Measurements from ENCODE around the gene REEP1.
"Not testable (repeated sequence)": the region's sequence is repeated elsewhere in the genome, so short reads cannot be mapped to it uniquely, and the experiment has no call there.

The REEP1 gene

DNA sequence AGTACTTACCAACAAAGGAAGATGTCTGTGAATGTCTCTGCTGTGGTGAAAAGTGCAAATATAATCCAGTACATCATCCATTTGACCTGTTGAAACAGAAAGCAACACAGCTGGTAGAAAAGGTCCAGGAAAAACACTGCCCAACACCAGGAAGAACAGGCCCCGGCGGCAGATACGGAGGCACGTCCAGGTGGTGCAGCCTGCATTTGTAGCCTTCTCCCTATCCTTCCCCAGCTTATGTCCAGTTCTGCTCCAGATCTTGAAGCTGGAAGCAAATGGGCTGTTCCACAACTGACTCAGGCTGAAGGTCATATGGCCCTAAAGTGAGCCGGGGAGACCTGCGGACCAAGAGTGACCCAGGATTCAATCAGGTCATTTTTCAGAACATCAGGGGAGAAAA, 73.5 kb downstream of the REEP1 start:
- no peaks in the 10 kb centered on the region for H3K9me3 Mint-ChIP-seq
- peaks cover 17% of the 10 kb centered on the region for H3K27me3 Mint-ChIP-seq
- no peak overlapping the region for H3K27ac Mint-ChIP-seq
- H3K4me3 Mint-ChIP-seq, result no peak overlapping the region
- H3K4me1 Mint-ChIP-seq (ENCODE audit: low read depth), result no peaks in the 10 kb centered on the region
- H3K36me3 Mint-ChIP-seq (ENCODE audit: low read depth), result no peaks in the 10 kb centered on the region

- H3K4me1 Mint-ChIP-seq (ENCODE audit: low read depth), result no peaks in the 10 kb centered on the region
- no peak overlapping the region for H3K4me3 Mint-ChIP-seq
- peaks cover 14% of the 10 kb centered on the region for H3K27me3 Mint-ChIP-seq
- H3K36me3 Mint-ChIP-seq (ENCODE audit: low read depth), result no peaks in the 10 kb centered on the region
- H3K9me3 Mint-ChIP-seq, result no peaks in the 10 kb centered on the region
- no peak overlapping the region for H3K27ac Mint-ChIP-seq
These were observed 76.4 kb downstream of the REEP1 start for GRCh38 chr2:86260978-86261377.

- H3K27ac Mint-ChIP-seq, result no peak overlapping the region
- no peaks in the 10 kb centered on the region for H3K36me3 Mint-ChIP-seq (ENCODE audit: low read depth)
- H3K4me3 Mint-ChIP-seq, result no peak overlapping the region
- H3K4me1 Mint-ChIP-seq (ENCODE audit: low read depth), result no peaks in the 10 kb centered on the region
- H3K27me3 Mint-ChIP-seq, result peaks cover 6% of the 10 kb centered on the region
- H3K9me3 Mint-ChIP-seq, result no peaks in the 10 kb centered on the region
These were observed 79.3 kb downstream of the REEP1 start for GRCh38 chr2:86258106-86258505.

DNA sequence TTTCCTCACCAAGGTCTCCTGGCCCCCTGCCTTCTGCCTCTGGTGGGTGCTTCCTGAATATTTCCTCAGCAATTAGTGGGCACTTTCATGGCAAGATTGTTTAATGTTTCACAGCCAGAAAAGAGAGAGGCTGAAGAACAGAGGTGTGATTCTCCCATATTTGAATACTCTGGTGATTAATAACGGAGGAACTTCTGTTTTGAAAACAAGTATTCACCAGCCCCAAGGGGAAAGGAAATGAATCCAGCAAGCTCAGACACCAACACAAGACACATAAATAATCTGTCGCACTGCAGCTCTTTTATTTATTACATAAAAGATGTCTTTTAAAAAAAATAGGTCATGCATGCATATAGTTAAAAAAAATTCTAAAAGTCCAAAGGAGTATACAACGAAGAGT, 80.4 kb downstream of the REEP1 start:
- peaks cover 9% of the 10 kb centered on the region for H3K27me3 Mint-ChIP-seq
- no peak overlapping the region for H3K27ac Mint-ChIP-seq
- H3K4me1 Mint-ChIP-seq (ENCODE audit: low read depth), result no peaks in the 10 kb centered on the region
- H3K4me3 Mint-ChIP-seq, result no peak overlapping the region
- no peaks in the 10 kb centered on the region for H3K9me3 Mint-ChIP-seq
- no peaks in the 10 kb centered on the region for H3K36me3 Mint-ChIP-seq (ENCODE audit: low read depth)

GRCh38 chr2:86256300-86256699, 81.1 kb downstream of the REEP1 start:
- Mint-ChIP-seq H3K9me3 (no peaks in the 10 kb centered on the region), H3K36me3 (ENCODE audit: low read depth) (no peaks in the 10 kb centered on the region), H3K4me3 (no peak overlapping the region), H3K27ac (no peak overlapping the region), H3K4me1 (ENCODE audit: low read depth) (no peaks in the 10 kb centered on the region), H3K27me3 (peaks cover 9% of the 10 kb centered on the region)

- no peak overlapping the region for H3K4me3 Mint-ChIP-seq
- no peaks in the 10 kb centered on the region for H3K9me3 Mint-ChIP-seq
- no peaks in the 10 kb centered on the region for H3K4me1 Mint-ChIP-seq (ENCODE audit: low read depth)
- H3K27me3 Mint-ChIP-seq, result peaks cover 9% of the 10 kb centered on the region
- no peak overlapping the region for H3K27ac Mint-ChIP-seq
- no peaks in the 10 kb centered on the region for H3K36me3 Mint-ChIP-seq (ENCODE audit: low read depth)
These were observed 82.6 kb downstream of the REEP1 start for GRCh38 chr2:86254576-86255538.

- H3K36me3 Mint-ChIP-seq (ENCODE audit: low read depth), result no peaks in the 10 kb centered on the region
- H3K4me1 Mint-ChIP-seq (ENCODE audit: low read depth), result no peaks in the 10 kb centered on the region
- peaks cover 9% of the 10 kb centered on the region for H3K27me3 Mint-ChIP-seq
- no peak overlapping the region for H3K27ac Mint-ChIP-seq
- H3K4me3 Mint-ChIP-seq, result no peak overlapping the region
- no peaks in the 10 kb centered on the region for H3K9me3 Mint-ChIP-seq
These were observed 84.0 kb downstream of the REEP1 start for GRCh38 chr2:86253424-86253823.

- Mint-ChIP-seq H3K4me1 (ENCODE audit: low read depth) (no peaks in the 10 kb centered on the region), H3K9me3 (no peaks in the 10 kb centered on the region), H3K4me3 (no peak overlapping the region), H3K27ac (no peak overlapping the region), H3K27me3 (peaks cover 9% of the 10 kb centered on the region), H3K36me3 (ENCODE audit: low read depth) (no peaks in the 10 kb centered on the region)
These were observed 85.6 kb downstream of the REEP1 start for GRCh38 chr2:86251840-86252266.

DNA sequence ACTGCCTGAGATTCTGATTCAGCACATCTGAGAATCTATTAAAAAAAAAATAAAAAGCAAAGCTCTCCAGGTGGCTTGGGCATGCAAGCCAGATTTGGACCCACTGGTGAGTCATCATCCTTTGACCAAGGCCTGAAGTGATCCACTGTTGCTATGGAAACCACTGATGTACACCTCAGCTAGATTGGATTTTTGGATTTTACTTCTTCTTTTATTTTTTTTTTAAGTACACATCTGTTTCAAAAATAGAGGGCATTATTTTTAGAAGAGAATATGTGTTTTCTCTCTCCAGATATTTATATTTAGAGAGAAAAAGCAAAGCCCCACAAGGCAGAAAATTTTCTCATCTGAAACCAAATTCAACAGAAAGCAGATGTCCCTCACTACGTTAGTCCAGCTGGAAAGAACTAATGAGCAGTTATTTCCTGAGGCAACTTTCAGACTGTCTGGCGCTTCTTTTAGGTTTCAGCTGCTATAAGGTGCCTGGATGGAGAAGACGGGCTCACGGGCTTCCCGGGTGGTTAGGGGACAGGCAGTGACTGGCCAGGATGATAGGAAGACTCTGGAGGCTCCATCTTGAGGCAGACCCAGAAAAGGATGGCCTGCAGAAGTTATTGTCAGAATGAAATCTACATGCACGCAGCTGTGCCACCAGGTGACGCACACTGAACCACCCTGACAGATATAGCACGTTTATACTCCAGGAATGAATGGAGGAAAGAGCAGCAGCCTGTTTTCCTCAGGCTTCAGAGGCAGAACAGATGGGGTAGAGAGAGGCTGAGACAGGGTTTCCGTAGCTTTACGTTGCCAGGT, 87.6 kb downstream of the REEP1 start:
- H3K4me3 Mint-ChIP-seq, result no peak overlapping the region
- H3K9me3 Mint-ChIP-seq, result no peaks in the 10 kb centered on the region
- no peaks in the 10 kb centered on the region for H3K36me3 Mint-ChIP-seq (ENCODE audit: low read depth)
- no peaks in the 10 kb centered on the region for H3K4me1 Mint-ChIP-seq (ENCODE audit: low read depth)
- H3K27ac Mint-ChIP-seq, result no peak overlapping the region
- H3K27me3 Mint-ChIP-seq, result peaks cover 3% of the 10 kb centered on the region

- no peaks in the 10 kb centered on the region for H3K36me3 Mint-ChIP-seq (ENCODE audit: low read depth)
- H3K4me1 Mint-ChIP-seq (ENCODE audit: low read depth), result peaks cover 2% of the 10 kb centered on the region
- H3K4me3 Mint-ChIP-seq, result no peak overlapping the region
- no peak overlapping the region for H3K27ac Mint-ChIP-seq
- H3K9me3 Mint-ChIP-seq, result no peaks in the 10 kb centered on the region
- H3K27me3 Mint-ChIP-seq, result peaks cover 3% of the 10 kb centered on the region
These were observed 88.2 kb downstream of the REEP1 start for GRCh38 chr2:86249176-86249575.

DNA sequence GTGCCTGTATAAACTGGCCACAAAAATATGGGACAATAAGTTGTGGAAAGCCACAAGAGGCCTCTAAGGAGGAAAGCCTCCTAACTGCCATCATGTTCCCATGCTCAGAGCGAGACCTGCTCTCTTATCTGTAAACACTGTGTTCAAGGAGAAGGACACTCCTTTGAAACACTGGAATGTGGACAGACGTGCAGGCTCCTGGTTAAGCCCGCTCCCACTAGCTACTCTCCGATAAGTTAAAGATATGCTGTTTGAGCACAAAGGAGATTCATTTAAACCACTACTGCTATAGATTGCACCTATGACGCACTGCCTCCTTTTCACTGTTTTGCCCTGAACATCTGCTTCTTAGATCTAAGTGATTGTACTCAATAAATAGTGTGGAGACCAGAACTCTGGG, 92.2 kb downstream of the REEP1 start:
- not testable (repeated sequence) for H3K4me3 Mint-ChIP-seq; H3K4me1 Mint-ChIP-seq (ENCODE audit: low read depth); H3K36me3 Mint-ChIP-seq (ENCODE audit: low read depth); H3K9me3 Mint-ChIP-seq; H3K27me3 Mint-ChIP-seq; H3K27ac Mint-ChIP-seq

GRCh38 chr2:86244781-86245180, 92.6 kb downstream of the REEP1 start:
- not testable (repeated sequence) for H3K36me3 Mint-ChIP-seq (ENCODE audit: low read depth); H3K27me3 Mint-ChIP-seq; H3K4me3 Mint-ChIP-seq; H3K4me1 Mint-ChIP-seq (ENCODE audit: low read depth); H3K9me3 Mint-ChIP-seq; H3K27ac Mint-ChIP-seq

DNA sequence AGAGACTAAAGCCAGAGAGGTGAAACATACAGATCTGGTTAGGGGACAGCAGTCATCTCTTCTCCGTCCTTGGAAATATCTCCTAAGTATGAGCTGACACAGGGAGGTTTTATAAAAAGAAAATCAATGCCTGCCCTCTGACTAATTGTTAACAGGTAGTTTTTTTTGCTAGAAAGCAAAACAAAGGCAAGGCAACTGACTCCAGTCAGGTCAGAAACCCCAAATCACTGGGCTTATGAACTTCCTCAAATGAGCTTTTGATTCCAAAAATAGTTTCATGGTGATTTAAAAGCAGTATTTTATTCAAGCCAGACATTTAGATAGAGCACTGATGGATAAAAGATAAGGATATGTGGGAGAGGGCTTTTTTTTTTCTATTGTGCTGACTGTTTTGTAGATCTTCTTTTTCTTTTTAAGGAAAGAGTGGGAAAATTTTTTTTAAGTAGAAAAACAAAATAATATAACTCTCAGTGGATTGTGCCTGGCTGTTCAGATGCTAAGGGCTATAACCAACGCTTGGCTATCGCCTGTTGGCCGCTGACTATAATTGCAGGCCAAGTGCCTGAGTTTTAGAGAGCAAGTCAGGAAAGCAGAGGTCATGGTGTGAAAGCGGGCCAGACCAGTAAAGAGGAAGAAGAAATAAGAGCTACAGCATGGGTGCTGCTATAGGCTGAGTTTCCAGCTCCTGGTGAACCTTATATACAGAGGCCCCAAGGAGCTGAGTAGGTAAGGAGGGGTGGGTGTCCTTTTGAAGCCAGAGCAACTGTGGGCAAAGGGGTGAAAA, 93.3 kb downstream of the REEP1 start:
- H3K4me1 Mint-ChIP-seq (ENCODE audit: low read depth), result peaks cover 14% of the 10 kb centered on the region
- no peak overlapping the region for H3K27ac Mint-ChIP-seq
- H3K4me3 Mint-ChIP-seq, result no peak overlapping the region
- H3K9me3 Mint-ChIP-seq, result no peaks in the 10 kb centered on the region
- H3K27me3 Mint-ChIP-seq, result no peaks in the 10 kb centered on the region
- H3K36me3 Mint-ChIP-seq (ENCODE audit: low read depth), result no peaks in the 10 kb centered on the region

- Mint-ChIP-seq H3K36me3 (ENCODE audit: low read depth) (no peaks in the 10 kb centered on the region), H3K27me3 (no peaks in the 10 kb centered on the region), H3K9me3 (no peaks in the 10 kb centered on the region), H3K27ac (no peak overlapping the region), H3K4me1 (ENCODE audit: low read depth) (peaks cover 22% of the 10 kb centered on the region), H3K4me3 (no peak overlapping the region)
These were observed 94.2 kb downstream of the REEP1 start for GRCh38 chr2:86243272-86243671.

DNA sequence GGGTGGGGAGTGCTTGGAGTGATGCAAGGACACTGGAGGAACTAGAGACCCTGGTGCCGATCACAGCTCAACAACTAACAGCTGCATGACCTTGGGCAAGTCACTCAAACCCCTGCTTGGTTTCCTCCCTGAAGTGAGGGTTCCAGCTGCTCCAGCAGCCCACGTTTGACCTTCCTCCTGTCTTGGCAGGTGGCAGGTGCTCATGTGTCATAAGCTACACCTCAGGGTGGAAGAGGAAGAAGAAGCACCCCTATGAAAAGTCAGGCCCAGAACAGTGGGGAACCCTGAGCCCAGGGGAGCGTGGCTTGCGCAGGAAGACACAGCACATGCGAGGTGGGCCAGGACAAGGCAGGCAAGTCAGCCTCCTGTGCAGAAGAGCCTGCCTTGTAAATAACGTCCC, 95.8 kb downstream of the REEP1 start:
- H3K4me1 Mint-ChIP-seq (ENCODE audit: low read depth), result peaks cover 28% of the 10 kb centered on the region
- no peaks in the 10 kb centered on the region for H3K9me3 Mint-ChIP-seq
- peaks cover 4% of the 10 kb centered on the region for H3K27me3 Mint-ChIP-seq
- H3K36me3 Mint-ChIP-seq (ENCODE audit: low read depth), result no peaks in the 10 kb centered on the region
- H3K4me3 Mint-ChIP-seq, result no peak overlapping the region
- no peak overlapping the region for H3K27ac Mint-ChIP-seq
